ENCODE data around the gene SCFD2. TPM values are rescaled to one million over a fixed set of nuclear protein-coding genes. Genes with fewer than 3 reads are reported as not detected.
A peak's percentile ranks its signal among the peaks of the same experiment; 100 is the strongest.
"Not testable (repeated sequence)": the region's sequence is repeated elsewhere in the genome, so short reads cannot be mapped to it uniquely, and the experiment has no call there.

Gene SCFD2
- total RNA-seq, 3 donors from 2014 or later: 22.8 to 33.8 (median 25.0) TPM

GRCh38 chr4:52836678-52837077 is 529.2 kb downstream of the SCFD2 start:
- Histone ChIP-seq H3K4me3 (no peak overlapping the region), H3K27ac (no peak overlapping the region), H3K9me3 (no peaks in the 10 kb centered on the region), H3K4me1 (peaks cover 3 to 5% of the 10 kb centered on the region in 2 donors), H3K27me3 (no peaks in the 10 kb centered on the region), H3K36me3 (no peaks in the 10 kb centered on the region)
- TF ChIP-seq CTCF (IDR thresholded peaks at IDR 0.05) (no peak), POLR2A (IDR thresholded peaks at IDR 0.05) (no peak), POLR2AphosphoS5 (IDR thresholded peaks at IDR 0.05) (no peak)
- DNase-seq (ENCODE audit: low spot score in 2 of 2): no peak
- intact Hi-C loops (cut with DNase I; ENCODE audit: low total_unique reads): no loop called here

- H3K27ac ChIP-seq: no peak overlapping the region
- intact Hi-C loops (cut with DNase I; ENCODE audit: low total_unique reads): no loop called here
These were observed 529.7 kb downstream of the SCFD2 start for GRCh38 chr4:52836120-52836519.

GRCh38 chr4:52834641-52835456 is 531.0 kb downstream of the SCFD2 start:
- H3K4me1 ChIP-seq; H3K27me3 ChIP-seq; intact Hi-C loops (cut with DNase I; ENCODE audit: low total_unique reads); H3K36me3 ChIP-seq; DNase-seq (ENCODE audit: low spot score in 2 of 2); H3K9me3 ChIP-seq; H3K27ac ChIP-seq; H3K4me3 ChIP-seq: not testable (repeated sequence)

More at GRCh38 chr4:52836120-52836519, 529.7 kb downstream of the SCFD2 start:
- DNase-seq (ENCODE audit: low spot score in 2 of 2): no peak
- Histone ChIP-seq H3K27me3 (no peaks in the 10 kb centered on the region), H3K4me1 (peaks cover 0 to 4% of the 10 kb centered on the region in 2 donors), H3K4me3 (no peak overlapping the region), H3K9me3 (no peaks in the 10 kb centered on the region), H3K36me3 (no peaks in the 10 kb centered on the region)
- no peak for TF ChIP-seq POLR2AphosphoS5 (IDR thresholded peaks at IDR 0.05)
- no peak for TF ChIP-seq CTCF (IDR thresholded peaks at IDR 0.05)
- TF ChIP-seq POLR2A (IDR thresholded peaks at IDR 0.05): no peak

GRCh38 chr4:52833941-52834525 is 531.8 kb downstream of the SCFD2 start:
- DNase-seq (ENCODE audit: low spot score in 2 of 2): no peak
- Histone ChIP-seq H3K9me3 (no peaks in the 10 kb centered on the region), H3K27me3 (no peaks in the 10 kb centered on the region), H3K4me1 (peaks cover 0 to 4% of the 10 kb centered on the region in 2 donors), H3K27ac (no peak overlapping the region), H3K4me3 (no peak overlapping the region), H3K36me3 (no peaks in the 10 kb centered on the region)
- TF ChIP-seq POLR2A (IDR thresholded peaks at IDR 0.05) (no peak), POLR2AphosphoS5 (IDR thresholded peaks at IDR 0.05) (no peak), CTCF (IDR thresholded peaks at IDR 0.05) (no peak)
- intact Hi-C loops (cut with DNase I; ENCODE audit: low total_unique reads): no loop called here

GRCh38 chr4:52825460-52826090 is 540.3 kb downstream of the SCFD2 start:
- H3K27ac ChIP-seq: peak overlapping the region in 1 of 2 donors; percentile 86
- TF ChIP-seq POLR2AphosphoS5 (IDR thresholded peaks at IDR 0.05): no peak
- no peak for TF ChIP-seq POLR2A (IDR thresholded peaks at IDR 0.05)
- no peaks in the 10 kb centered on the region for H3K4me1 ChIP-seq
- H3K27me3 ChIP-seq: no peaks in the 10 kb centered on the region
- H3K4me3 ChIP-seq: no peak overlapping the region
- DNase-seq (ENCODE audit: low spot score in 2 of 2): no peak
- intact Hi-C loops (cut with DNase I; ENCODE audit: low total_unique reads): no loop called here
- H3K9me3 ChIP-seq: no peaks in the 10 kb centered on the region
- H3K36me3 ChIP-seq: no peaks in the 10 kb centered on the region
